H1 (cell line): ENCODE measurements around the gene KCNJ12. TPM values are rescaled to one million over a fixed set of nuclear protein-coding genes. Genes with fewer than 3 reads are reported as not detected.

Experiments
- CTCF ChIA-PET: fragments of 300-600 bp; sonication (Branson Sonifier 250); formaldehyde crosslinking; loops from one replicate; lab custom pipeline; 2021; ENCODE audit not compliant: partially characterized antibody; lab: Charles Lee
- POLR2A ChIA-PET: fragments of 300-600 bp; sonication (Branson Sonifier 250); formaldehyde crosslinking; loops from one replicate; lab custom pipeline; 2021; ENCODE audit warnings: inconsistent platforms; ENCODE audit not compliant: partially characterized antibody; lab: Charles Lee
- DNase-seq, 2 experiments: peaks; one replicate each; pipeline versions ENCODE4 v3.0.0 to v3.0.0-alpha.2; 2010 to 2022; ENCODE audit warnings: low spot score in 2 of 2, low read depth in 1 of 2, mixed read lengths in 1 of 2
- FAIRE-seq: peaks from 2 replicates; lab custom pipeline; 2011; peaks lifted over from hg19 to GRCh38; lab: Jason Lieb, UNC
- H2AFZ ChIP-seq: 2 replicates; pipeline ENCODE4 v1.8.1; 2012; ENCODE audit warnings: low read length, inconsistent platforms
- H2AK5ac ChIP-seq: 2 replicates; pipeline ENCODE4 v1.6.1; 2013; ENCODE audit warnings: low read depth, low read length
- H2BK120ac ChIP-seq: replicated peaks from 2 replicates; pipeline ENCODE3; 2013; ENCODE audit warnings: low read depth, low read length, inconsistent platforms
- H2BK12ac ChIP-seq: 2 replicates; pipeline ENCODE4 v1.6.1; 2013; ENCODE audit warnings: low read depth, low read length
- H2BK15ac ChIP-seq: 2 replicates; pipeline ENCODE4 v1.6.1; 2013; ENCODE audit warnings: low read length
- H2BK20ac ChIP-seq: 2 replicates; pipeline ENCODE4 v1.6.1; 2013; ENCODE audit warnings: low read length
- H2BK5ac ChIP-seq: 2 replicates; pipeline ENCODE4 v1.6.1; 2013; ENCODE audit warnings: low read depth, low read length
- H3K14ac ChIP-seq: 2 replicates; pipeline ENCODE4 v1.6.1; 2013; ENCODE audit warnings: inconsistent platforms; ENCODE audit not compliant: insufficient read length
- H3K18ac ChIP-seq: 2 replicates; pipeline ENCODE4 v1.6.1; 2013; ENCODE audit warnings: low read length; ENCODE audit errors: extremely low read depth
- H3K23ac ChIP-seq: 2 replicates; pipeline ENCODE4 v1.6.1; 2013; ENCODE audit warnings: inconsistent platforms; ENCODE audit not compliant: insufficient read length
- H3K23me2 ChIP-seq: 2 replicates; pipeline ENCODE4 v1.6.1; 2013; ENCODE audit warnings: low read depth, low read length
- H3K27ac ChIP-seq: 2 replicates; pipeline ENCODE4 v1.6.1; 2011; ENCODE audit warnings: low read depth, low read length, inconsistent platforms
- H3K27me3 ChIP-seq, 4 experiments: replicated peaks in 1 of 4; 1 replicate in 1 of 4; 2 replicates in 3 of 4; pipeline versions ENCODE4 v1.6.1 to v1.8.1; 2011 to 2013; ENCODE audit warnings: low read length in 3 of 4, mild to moderate bottlenecking in 3 of 4, inconsistent platforms in 2 of 4, mixed read lengths in 2 of 4, moderate library complexity in 1 of 4; ENCODE audit not compliant: control insufficient read depth in 3 of 4, insufficient read depth in 3 of 4; ENCODE audit errors: extremely low read depth in 1 of 4
- H3K36me3 ChIP-seq, 4 experiments: 2 replicates each; pipeline versions ENCODE4 v1.6.1 to v1.8.1; 2011 to 2013; ENCODE audit warnings: mild to moderate bottlenecking in 4 of 4, low read length in 3 of 4, moderate library complexity in 2 of 4, control low read depth in 1 of 4, inconsistent platforms in 1 of 4; ENCODE audit not compliant: insufficient read depth in 4 of 4, control insufficient read depth in 2 of 4
- H3K4ac ChIP-seq: replicated peaks from 2 replicates; pipeline ENCODE3; 2013; ENCODE audit warnings: low read length, low read depth, mixed read lengths, inconsistent platforms; ENCODE audit not compliant: insufficient read length
- H3K4me1 ChIP-seq, 4 experiments: replicated peaks in 1 of 4; 1 replicate in 1 of 4; 2 replicates in 3 of 4; pipeline versions ENCODE4 v1.6.1 to v1.8.1; 2011 to 2013; ENCODE audit warnings: low read length in 3 of 4, inconsistent platforms in 2 of 4, mixed read lengths in 1 of 4; ENCODE audit not compliant: insufficient read depth in 4 of 4, control insufficient read depth in 3 of 4
- H3K4me2 ChIP-seq, 2 experiments: 2 replicates each; pipeline versions ENCODE4 v1.6.1 to v1.8.1; 2011 to 2013; ENCODE audit warnings: low read depth in 2 of 2, low read length in 2 of 2, control low read depth in 1 of 2, inconsistent platforms in 1 of 2, mild to moderate bottlenecking in 1 of 2; ENCODE audit not compliant: insufficient read depth in 1 of 2
- H3K4me3 ChIP-seq, 4 experiments: fragments of 200-600, 300-600 bp in 1 of 4; sonication (generic), shearing (Covaris generic), sonication (Bioruptor Twin) in 1 of 4; 2 replicates each; pipeline versions ENCODE4 v1.5.1 to v1.8.1; 2011 to 2016; ENCODE audit warnings: low read length in 4 of 4, low read depth in 3 of 4, control low read depth in 2 of 4, inconsistent platforms in 2 of 4, mild to moderate bottlenecking in 2 of 4, mixed read lengths in 1 of 4, moderate library complexity in 1 of 4; ENCODE audit not compliant: insufficient read depth in 2 of 4; ENCODE audit errors: extremely low read depth in 1 of 4
- H3K56ac ChIP-seq: replicated peaks from 2 replicates; pipeline ENCODE3; 2013; ENCODE audit warnings: low read depth, mild to moderate bottlenecking, mixed read lengths, low read length, inconsistent platforms; ENCODE audit not compliant: insufficient read length
- H3K79me1 ChIP-seq: 2 replicates; pipeline ENCODE4 v1.6.1; 2013; ENCODE audit warnings: low read depth, low read length, control low read depth
- H3K79me2 ChIP-seq, 2 experiments: 2 replicates each; pipeline versions ENCODE4 v1.6.1 to v1.8.1; 2012 to 2013; ENCODE audit warnings: low read length in 2 of 2, mild to moderate bottlenecking in 2 of 2, inconsistent platforms in 1 of 2; ENCODE audit not compliant: insufficient read depth in 2 of 2, control insufficient read depth in 1 of 2
- H3K9ac ChIP-seq, 4 experiments: replicated peaks in 1 of 4; 1 replicate in 1 of 4; 2 replicates in 3 of 4; pipeline versions ENCODE4 v1.6.1 to v1.8.1; 2011 to 2013; ENCODE audit warnings: low read depth in 3 of 4, low read length in 3 of 4, control low read depth in 2 of 4, mild to moderate bottlenecking in 2 of 4, moderate library complexity in 2 of 4, inconsistent platforms in 1 of 4; ENCODE audit errors: extremely low read depth in 1 of 4
- H3K9me3 ChIP-seq, 2 experiments: 2 replicates each; pipeline versions ENCODE4 v1.6.1 to v1.8.1; 2012 to 2013; ENCODE audit warnings: mild to moderate bottlenecking in 2 of 2, moderate library complexity in 2 of 2, control low read depth in 1 of 2, inconsistent platforms in 1 of 2, low read depth in 1 of 2, low read length in 1 of 2, mixed read lengths in 1 of 2; ENCODE audit not compliant: insufficient read depth in 2 of 2
- H4K20me1 ChIP-seq, 2 experiments: replicated peaks in 1 of 2; 2 replicates each; pipeline versions ENCODE3 to v1.8.1; 2011 to 2013; ENCODE audit warnings: inconsistent platforms in 2 of 2, low read length in 2 of 2, mild to moderate bottlenecking in 1 of 2; ENCODE audit not compliant: insufficient read depth in 2 of 2, control insufficient read depth in 1 of 2
- H4K5ac ChIP-seq: 2 replicates; pipeline ENCODE4 v1.6.1; 2013; ENCODE audit warnings: low read length, low read depth, mixed read lengths, inconsistent platforms; ENCODE audit not compliant: insufficient read length
- H4K8ac ChIP-seq: 2 replicates; pipeline ENCODE4 v1.8.0; 2013; ENCODE audit warnings: mild to moderate bottlenecking, moderate library complexity, low read length, inconsistent platforms; ENCODE audit not compliant: insufficient read depth; ENCODE audit errors: extremely low read depth
- H4K91ac ChIP-seq: replicated peaks from 2 replicates; pipeline ENCODE3; 2013; ENCODE audit warnings: low read length, mixed read lengths, inconsistent platforms; ENCODE audit not compliant: insufficient read length
- ATF2 ChIP-seq: IDR thresholded peaks from 2 replicates; pipeline ENCODE4 v1.6.1; 2012; ENCODE audit warnings: low read length, inconsistent platforms
- ATF3 ChIP-seq: IDR thresholded peaks from 2 replicates; pipeline ENCODE4 v1.6.1; 2011; ENCODE audit warnings: low read depth, mild to moderate bottlenecking, low read length; ENCODE audit not compliant: insufficient read depth
- BACH1 ChIP-seq: IDR thresholded peaks from 2 replicates; pipeline ENCODE4 v1.6.1; 2012; ENCODE audit warnings: low read length, improper control_type of control experiment
- BRCA1 ChIP-seq: IDR thresholded peaks from 2 replicates; pipeline ENCODE4 v1.6.1; 2012; ENCODE audit warnings: low read depth, low read length, improper control_type of control experiment
- CTBP2 ChIP-seq: IDR thresholded peaks from 2 replicates; pipeline ENCODE4 v1.7.0; 2011; ENCODE audit warnings: borderline replicate concordance, mild to moderate bottlenecking, moderate library complexity, mixed read lengths, low read length; ENCODE audit not compliant: insufficient read depth, insufficient read length
- EZH2 ChIP-seq: fragments of 200-600 bp; sonication (generic); IDR thresholded peaks from 2 replicates; pipeline ENCODE4 v1.7.1; 2012; ENCODE audit warnings: low read depth, mild to moderate bottlenecking, moderate library complexity, low read length, inconsistent platforms; ENCODE audit not compliant: severe bottlenecking
- JUN ChIP-seq: IDR thresholded peaks from 2 replicates; pipeline ENCODE4 v1.6.1; 2011; ENCODE audit warnings: low read depth, mild to moderate bottlenecking, improper control_type of control experiment, low read length
- PHF8 ChIP-seq: fragments of 200-600 bp; sonication (generic); conservative IDR thresholded peaks from 2 replicates; pipeline ENCODE4 v1.7.1; 2012; ENCODE audit warnings: low read depth, mild to moderate bottlenecking, inconsistent platforms, low read length, moderate library complexity
- RXRA ChIP-seq: IDR thresholded peaks from 2 replicates; pipeline ENCODE4 v1.6.1; 2011; ENCODE audit warnings: low read depth, mild to moderate bottlenecking, low read length, moderate library complexity; ENCODE audit not compliant: insufficient read depth
- TAF7 ChIP-seq: optimal IDR thresholded peaks from 2 replicates; pipeline ENCODE3; 2011; ENCODE audit warnings: low read depth, mild to moderate bottlenecking, inconsistent platforms, low read length, moderate library complexity, borderline replicate concordance
- ZNF274 ChIP-seq: IDR thresholded peaks from 2 replicates; pipeline ENCODE4 v1.7.0; 2012; ENCODE audit warnings: low read length, borderline replicate concordance; ENCODE audit errors: extremely low read depth
- WGBS, 2 experiments: shearing (Covaris generic) in 1 of 2; methylation state at CpG; one replicate each; pipeline versions ENCODE4 v1.1.6 to v1.1.7; 2013 to 2015; ENCODE audit warnings: low lambda C conversion rate in 2 of 2, mixed read lengths in 2 of 2, inconsistent platforms in 1 of 2, low coverage in 1 of 2, missing lambda C conversion rate in 1 of 2; ENCODE audit not compliant: insufficient replicate concordance in 2 of 2, insufficient coverage in 1 of 2, insufficient read length in 1 of 2; ENCODE audit errors: extremely low coverage in 1 of 2, missing lambda C conversion rate in 1 of 2; 5-methylcytosine and 5-hydroxymethylcytosine counted together
- polyA plus RNA-seq, 7 experiments: library from polyadenylated mRNA; depleted of rRNA in 3 of 7; stranded (reverse) in 5 of 7; unstranded in 2 of 7; fragments of >200 nt in 5 of 7; fragments of 200-250 nt in 2 of 7; gene quantifications; 1 replicate in 5 of 7; 2 replicates in 1 of 7; 4 replicates in 1 of 7; pipeline versions ENCODE4 v1.2.1 to v1.2.3, GENCODE V29; 2011 to 2013; ENCODE audit warnings: missing spikeins in 2 of 7, mixed read lengths in 2 of 7
- total RNA-seq: library from RNA; stranded (reverse); fragmentation: NEBNext Ultra II Directional; extraction: Animal tissue kit (Norgen Biotek cat#: 25700); gene quantifications from 2 replicates; pipeline ENCODE4 v1.2.1, GENCODE V29; 2021

Gene KCNJ12
- total and polyA plus RNA-seq, 2 of the 8 experiments (the other 6 are each of a cell fraction or from before 2014, with no cell fraction given): 1.2 to 1.5 TPM

- Histone ChIP-seq H2BK120ac (no peak overlapping the region), H3K27ac (no peak overlapping the region), H3K9ac (no peak overlapping the region), H3K4me3 (no peak overlapping the region), H3K56ac (no peak overlapping the region), H4K8ac (no peak overlapping the region), H2AK5ac (no peak overlapping the region), H3K18ac (no peak overlapping the region), H3K27me3 (peaks cover 0 to 24% (median 14%) of the 10 kb centered on the region in 4 experiments; a peak in 5 of 7 replicates), H3K23ac (no peak overlapping the region), H3K79me1 (no peaks in the 10 kb centered on the region), H4K5ac (no peak overlapping the region), H2BK15ac (no peak overlapping the region), H3K4me2 (no peak overlapping the region), H3K9me3 (no peaks in the 10 kb centered on the region), H2BK5ac (no peak overlapping the region), H3K36me3 (no peaks in the 10 kb centered on the region), H3K23me2 (peaks cover 3% of the 10 kb centered on the region; the same call in 1 of the 2 replicates), H4K91ac (no peak overlapping the region), H3K79me2 (no peaks in the 10 kb centered on the region), H4K20me1 (no peaks in the 10 kb centered on the region), H3K4me1 (peaks cover 0 to 14% (median 2%) of the 10 kb centered on the region in 4 experiments; a peak in 3 of 7 replicates), H2AFZ (no peak overlapping the region), H2BK12ac (no peak overlapping the region), H3K14ac (no peak overlapping the region), H3K4ac (no peak overlapping the region), H2BK20ac (0 out of 2 replicates have a peak overlapping the region, but pooled peaks have one; percentile 72)
- DNase-seq (no peak), FAIRE-seq (no peak)
- ChIA-PET CTCF (interaction anchor here (1.1 kb wide), 1 partner anchor 12 kb away, joined by 3 read pairs; no protein-coding TSS in a partner anchor), POLR2A (interaction anchor here (1.0 kb wide), 2 partner anchors 30 to 33 kb away, joined by 3 read pairs; no protein-coding TSS in a partner anchor)
- WGBS, 2 experiments: 85% methylated on average over 7 of the region's 7 CpGs; no CpG with 5 or more reads in 1 of the 2 experiments
- TF ChIP-seq BRCA1: no peak
- TF ChIP-seq CTBP2: no peak
- no peak for TF ChIP-seq PHF8
- TF ChIP-seq ATF2: no peak
- TF ChIP-seq ZNF274: no peak
- no peak for TF ChIP-seq EZH2
- no peak for TF ChIP-seq ATF3
- no peak for TF ChIP-seq RXRA
- TF ChIP-seq TAF7: no peak
- no peak for TF ChIP-seq JUN
- no peak for TF ChIP-seq BACH1
These were observed 91.0 kb downstream of the KCNJ12 start for GRCh38 chr17:21467196-21467595.
